Natural killer cell (primary cell): Measurements from ENCODE around the gene WDR93. TPM values are rescaled to one million over a fixed set of nuclear protein-coding genes. Genes with fewer than 3 reads are reported as not detected.

ENCODE experiments used
- ATAC-seq, 3 donors: fragments of 150-1000 bp in 2 of 3; fragments of 200-7000 bp in 1 of 3; cut with Tn5 transposase; 1 replicate in 1 of 3; 2 replicates in 2 of 3; pipeline ENCODE4 v1.10.0; 2021; ENCODE audit warnings: mild to moderate bottlenecking in 2 of 3, moderate library complexity in 2 of 3
- DNase-seq, 2 donors: peaks; one replicate each; pipeline versions ENCODE4 v3.0.0 to v3.0.0-alpha.2; 2013 to 2021; ENCODE audit warnings: mixed read lengths in 1 of 2
- H3K27ac ChIP-seq: one replicate; pipeline ENCODE4 v1.5.1; 2013; ENCODE audit warnings: mild to moderate bottlenecking, low read length
- H3K27me3 ChIP-seq: one replicate; pipeline ENCODE4 v1.6.1; 2013; ENCODE audit warnings: low read length; ENCODE audit not compliant: control insufficient read depth, insufficient read depth
- H3K36me3 ChIP-seq: one replicate; pipeline ENCODE4 v1.6.1; 2013; ENCODE audit warnings: low read length; ENCODE audit not compliant: control insufficient read depth, insufficient read depth
- H3K4me1 ChIP-seq: one replicate; pipeline ENCODE4 v1.6.1; 2013; ENCODE audit warnings: low read length; ENCODE audit not compliant: control insufficient read depth, insufficient read depth
- H3K4me3 ChIP-seq: one replicate; pipeline ENCODE4 v1.5.1; 2013; ENCODE audit warnings: low read length
- H3K9me3 ChIP-seq: one replicate; pipeline ENCODE4 v1.6.1; 2013; ENCODE audit warnings: low read length; ENCODE audit not compliant: control insufficient read depth, insufficient read depth
- H3K27ac Mint-ChIP-seq, 2 donors: one replicate each; pipeline ENCODE4 v1.8.0; 2022; ENCODE audit warnings: mild to moderate bottlenecking in 2 of 2, mixed read lengths in 2 of 2, moderate library complexity in 1 of 2
- H3K27me3 Mint-ChIP-seq, 2 donors: one replicate each; pipeline ENCODE4 v1.8.0; 2022; ENCODE audit warnings: low read depth in 2 of 2, mixed read lengths in 2 of 2
- H3K36me3 Mint-ChIP-seq: one replicate; pipeline ENCODE4 v1.8.0; 2022; ENCODE audit warnings: mixed read lengths
- H3K4me1 Mint-ChIP-seq, 2 donors: one replicate each; pipeline ENCODE4 v1.8.0; 2022; ENCODE audit warnings: mixed read lengths in 2 of 2
- H3K4me3 Mint-ChIP-seq: one replicate; pipeline ENCODE4 v1.8.0; 2022; ENCODE audit warnings: mild to moderate bottlenecking, moderate library complexity, mixed read lengths
- H3K9me3 Mint-ChIP-seq, 2 donors: one replicate each; pipeline ENCODE4 v1.8.0; 2022; ENCODE audit warnings: mixed read lengths in 2 of 2
- CTCF ChIP-seq: fragments of 200-600 bp; IDR thresholded peaks from one replicate; pipeline ENCODE4 v1.8.0; 2022; ENCODE audit warnings: antibody characterized with exemption
- WGBS: methylation state at CpG from one replicate; pipeline ENCODE4 v1.1.7; 2013; ENCODE audit warnings: missing lambda C conversion rate; ENCODE audit not compliant: insufficient coverage; 5-methylcytosine and 5-hydroxymethylcytosine counted together
- intact Hi-C: fragments of 100-400 bp; cut with micrococcal nuclease; formaldehyde crosslinking; loops from one replicate; pipeline ENCODE4 v1.14.2; 2022
- total RNA-seq, 4 donors: library from RNA; stranded (reverse); fragments of 120-200 nt in 1 of 4; gene quantifications; one replicate each; pipeline versions ENCODE4 v1.2.3 to v1.2.4, GENCODE V29; 2013 to 2022

Gene WDR93
- total RNA-seq, 3 donors from 2014 or later (not counting 1 experiment from before 2014, with no cell fraction given), result 0.25 to 0.38 TPM; not detected in 1

- no peak for ATAC-seq
These were observed 44.9 kb upstream of the WDR93 start for GRCh38 chr15:89645680-89646079.

GRCh38 chr15:89646416-89647141 is 44.0 kb upstream of the WDR93 start:
- Mint-ChIP-seq H3K4me1 (peaks cover 0 to 5% of the 10 kb centered on the region in 2 donors), H3K9me3 (no peaks in the 10 kb centered on the region), H3K27ac (no peak overlapping the region), H3K36me3 (no peaks in the 10 kb centered on the region), H3K4me3 (no peak overlapping the region), H3K27me3 (peaks cover 0 to 3% of the 10 kb centered on the region in 2 donors)
- ATAC-seq (peak in 1 of 3 donors; percentile 12), DNase-seq (no peak)
- no peak overlapping the region for H3K4me3 ChIP-seq
- H3K9me3 ChIP-seq, result no peaks in the 10 kb centered on the region
- WGBS, result 90% methylated on average over 22 of the region's 22 CpGs
- H3K27me3 ChIP-seq, result no peaks in the 10 kb centered on the region
- H3K27ac ChIP-seq, result no peak overlapping the region
- intact Hi-C loops, result no loop called here
- peaks cover 9% of the 10 kb centered on the region for H3K4me1 ChIP-seq
- no peak for TF ChIP-seq CTCF
- no peaks in the 10 kb centered on the region for H3K36me3 ChIP-seq

More at GRCh38 chr15:89645680-89646079, 44.9 kb upstream of the WDR93 start:
- H3K4me3 ChIP-seq, result no peak overlapping the region
- Mint-ChIP-seq H3K4me3 (no peak overlapping the region), H3K27ac (no peak overlapping the region), H3K4me1 (peaks cover 5% of the 10 kb centered on the region in 2 donors), H3K27me3 (peaks cover 0 to 3% of the 10 kb centered on the region in 2 donors), H3K36me3 (no peaks in the 10 kb centered on the region), H3K9me3 (no peaks in the 10 kb centered on the region)
- H3K36me3 ChIP-seq, result no peaks in the 10 kb centered on the region
- intact Hi-C loops, result no loop called here
- 90% methylated on average over 8 of the region's 8 CpGs for whole genome bisulfite sequencing
- no peak for DNase-seq
- H3K4me1 ChIP-seq, result peaks cover 9% of the 10 kb centered on the region
- no peak for TF ChIP-seq CTCF
- no peak overlapping the region for H3K27ac ChIP-seq
- no peaks in the 10 kb centered on the region for H3K27me3 ChIP-seq
- no peaks in the 10 kb centered on the region for H3K9me3 ChIP-seq

- Mint-ChIP-seq H3K36me3 (no peaks in the 10 kb centered on the region), H3K9me3 (no peaks in the 10 kb centered on the region), H3K27me3 (peaks cover 0 to 3% of the 10 kb centered on the region in 2 donors), H3K4me1 (peaks cover 0 to 5% of the 10 kb centered on the region in 2 donors), H3K4me3 (no peak overlapping the region), H3K27ac (no peak overlapping the region)
- H3K4me3 ChIP-seq, result no peak overlapping the region
- peak; percentile 64 to 68 for DNase-seq
- ATAC-seq, result peak; percentile 63 to 84 (median 70)
- WGBS, result 65% methylated on average over 25 of the region's 25 CpGs
- no peaks in the 10 kb centered on the region for H3K36me3 ChIP-seq
- intact Hi-C loops, result no loop called here
- peaks cover 5% of the 10 kb centered on the region for H3K4me1 ChIP-seq
- no peaks in the 10 kb centered on the region for H3K27me3 ChIP-seq
- TF ChIP-seq CTCF, result peak; percentile 64
- H3K27ac ChIP-seq, result no peak overlapping the region
- no peaks in the 10 kb centered on the region for H3K9me3 ChIP-seq
These were observed 43.3 kb upstream of the WDR93 start for GRCh38 chr15:89647191-89647851.
